Neural crest cell (in vitro differentiated cells): ENCODE measurements around the gene IGF2BP2. TPM values are rescaled to one million over a fixed set of nuclear protein-coding genes. Genes with fewer than 3 reads are reported as not detected.

Experiments used
- DNase-seq: peaks from one replicate; pipeline ENCODE4 v3.0.0; 2021; ENCODE audit warnings: low read depth, mixed read lengths, low spot score
- H3K27ac Mint-ChIP-seq: one replicate; pipeline ENCODE4 v1.8.0; 2021; ENCODE audit warnings: mild to moderate bottlenecking, mixed read lengths; ENCODE audit not compliant: unreplicated experiment
- H3K27me3 Mint-ChIP-seq: 2 replicates; pipeline ENCODE4 v1.8.0; 2021; ENCODE audit warnings: low read depth, mild to moderate bottlenecking, mixed read lengths
- H3K36me3 Mint-ChIP-seq: 2 replicates; pipeline ENCODE4 v1.8.0; 2021; ENCODE audit warnings: low read depth, mild to moderate bottlenecking, mixed read lengths
- H3K4me1 Mint-ChIP-seq: 2 replicates; pipeline ENCODE4 v1.8.0; 2021; ENCODE audit warnings: mixed read lengths
- H3K4me3 Mint-ChIP-seq: one replicate; pipeline ENCODE4 v1.8.0; 2021; ENCODE audit warnings: mild to moderate bottlenecking, mixed read lengths
- H3K9me3 Mint-ChIP-seq: 2 replicates; pipeline ENCODE4 v1.8.0; 2021; ENCODE audit warnings: mixed read lengths
- CTCF ChIP-seq: fragments of 200-600 bp; sonication (generic); conservative IDR thresholded peaks from 2 replicates; pipeline ENCODE4 v1.5.0; 2021; ENCODE audit warnings: antibody characterized with exemption, mild to moderate bottlenecking
- total RNA-seq: library from RNA; stranded (reverse); gene quantifications from 2 replicates; pipeline ENCODE4 v1.2.1, GENCODE V29; 2021

The IGF2BP2 gene
- total RNA-seq, 1 donor from 2014 or later, result 141 TPM

- peaks cover 62% of the 10 kb centered on the region for H3K4me1 Mint-ChIP-seq
- H3K27ac Mint-ChIP-seq, result no peak overlapping the region
- no peak for TF ChIP-seq CTCF
- H3K36me3 Mint-ChIP-seq, result peaks cover 2% of the 10 kb centered on the region
- DNase-seq, result no peak
- no peaks in the 10 kb centered on the region for H3K27me3 Mint-ChIP-seq
- H3K4me3 Mint-ChIP-seq, result no peak overlapping the region
- H3K9me3 Mint-ChIP-seq, result no peaks in the 10 kb centered on the region
These were observed 95.3 kb downstream of the IGF2BP2 start for GRCh38 chr3:185729337-185730055.

- no peak overlapping the region for H3K4me3 Mint-ChIP-seq
- DNase-seq, result no peak
- peak overlapping the region; percentile 76 for H3K27ac Mint-ChIP-seq
- H3K27me3 Mint-ChIP-seq, result no peaks in the 10 kb centered on the region
- H3K4me1 Mint-ChIP-seq, result peaks cover 56% of the 10 kb centered on the region
- peaks cover 2% of the 10 kb centered on the region for H3K36me3 Mint-ChIP-seq
- no peak for TF ChIP-seq CTCF
- no peaks in the 10 kb centered on the region for H3K9me3 Mint-ChIP-seq
These were observed 96.1 kb downstream of the IGF2BP2 start for GRCh38 chr3:185728630-185729336.

GRCh38 chr3:185727873-185728272 lies 97.0 kb downstream of the IGF2BP2 start:
- no peak overlapping the region for H3K4me3 Mint-ChIP-seq
- H3K27me3 Mint-ChIP-seq, result no peaks in the 10 kb centered on the region
- no peaks in the 10 kb centered on the region for H3K9me3 Mint-ChIP-seq
- H3K4me1 Mint-ChIP-seq, result peaks cover 51% of the 10 kb centered on the region
- H3K27ac Mint-ChIP-seq, result no peak overlapping the region
- H3K36me3 Mint-ChIP-seq, result peaks cover 2% of the 10 kb centered on the region
- DNase-seq, result no peak
- TF ChIP-seq CTCF, result no peak

GRCh38 chr3:185726254-185726967 lies 98.4 kb downstream of the IGF2BP2 start:
- TF ChIP-seq CTCF, result no peak
- H3K36me3 Mint-ChIP-seq, result peaks cover 2% of the 10 kb centered on the region
- H3K4me1 Mint-ChIP-seq, result peaks cover 50% of the 10 kb centered on the region
- no peak overlapping the region for H3K4me3 Mint-ChIP-seq
- no peak overlapping the region for H3K27ac Mint-ChIP-seq
- no peak for DNase-seq
- H3K9me3 Mint-ChIP-seq, result no peaks in the 10 kb centered on the region
- no peaks in the 10 kb centered on the region for H3K27me3 Mint-ChIP-seq

- Mint-ChIP-seq H3K9me3 (no peaks in the 10 kb centered on the region), H3K27me3 (no peaks in the 10 kb centered on the region), H3K4me1 (peaks cover 49% of the 10 kb centered on the region), H3K4me3 (no peak overlapping the region), H3K36me3 (no peaks in the 10 kb centered on the region), H3K27ac (no peak overlapping the region)
- no peak for TF ChIP-seq CTCF
- no peak for DNase-seq
These were observed 100.1 kb downstream of the IGF2BP2 start for GRCh38 chr3:185724761-185725160.
